Naive thymus-derived CD4-positive, alpha-beta T cell (primary cell): ENCODE results near the gene EID2B. TPM values are rescaled to one million over a fixed set of nuclear protein-coding genes. Genes with fewer than 3 reads are reported as not detected.

Experiments used
- ATAC-seq: fragments of 150-1000 bp; cut with Tn5 transposase; 2 replicates; pipeline ENCODE4 v1.10.0; 2021; ENCODE audit warnings: mild to moderate bottlenecking, moderate library complexity
- CTCF ChIA-PET: fragments of 350-600 bp; sonication (Branson Sonifier 250); formaldehyde crosslinking; loops from one replicate; lab custom pipeline; 2021; ENCODE audit warnings: antibody characterized with exemption; lab: Charles Lee
- POLR2A ChIA-PET: fragments of 350-600 bp; sonication (Branson Sonifier 250); formaldehyde crosslinking; loops from one replicate; lab custom pipeline; 2021; ENCODE audit warnings: antibody characterized with exemption, inconsistent platforms; lab: Charles Lee
- DNase-seq, 9 donors: peaks; one replicate each; pipeline versions ENCODE4 v3.0.0 to v3.0.0-alpha.2; 2020 to 2022; ENCODE audit warnings: mixed read lengths in 1 of 9
- H3K27ac ChIP-seq: one replicate; pipeline ENCODE4 v1.7.0; 2013; ENCODE audit warnings: mild to moderate bottlenecking, low read depth, low read length, moderate library complexity
- H3K27me3 ChIP-seq, 2 donors: one replicate each; pipeline ENCODE4 v1.7.0; 2013; ENCODE audit warnings: low read length in 2 of 2, mild to moderate bottlenecking in 2 of 2, moderate library complexity in 2 of 2; ENCODE audit not compliant: control insufficient read depth in 2 of 2, insufficient read depth in 2 of 2
- H3K36me3 ChIP-seq, 3 experiments: 1 replicate in 2 of 3; 2 replicates in 1 of 3; pipeline ENCODE4 v1.7.0; 2013; ENCODE audit warnings: low read length in 3 of 3, mild to moderate bottlenecking in 3 of 3, moderate library complexity in 1 of 3; ENCODE audit not compliant: insufficient read depth in 3 of 3, control insufficient read depth in 2 of 3
- H3K4me1 ChIP-seq, 2 donors: one replicate each; pipeline ENCODE4 v1.7.0; 2013; ENCODE audit warnings: low read length in 2 of 2, mild to moderate bottlenecking in 2 of 2, moderate library complexity in 1 of 2; ENCODE audit not compliant: control insufficient read depth in 2 of 2, insufficient read depth in 2 of 2
- H3K4me3 ChIP-seq: 2 replicates; pipeline ENCODE4 v1.7.0; 2013; ENCODE audit warnings: mild to moderate bottlenecking, low read length
- H3K9me3 ChIP-seq, 3 experiments: 1 replicate in 2 of 3; 2 replicates in 1 of 3; pipeline ENCODE4 v1.7.0; 2013; ENCODE audit warnings: low read length in 3 of 3; ENCODE audit not compliant: control insufficient read depth in 2 of 3
- H3K27ac Mint-ChIP-seq, 9 donors: one replicate each; pipeline ENCODE4 v1.8.0; 2020 to 2022; ENCODE audit warnings: mixed read lengths in 9 of 9, mild to moderate bottlenecking in 8 of 9, moderate library complexity in 5 of 9, inconsistent platforms in 2 of 9
- H3K27me3 Mint-ChIP-seq, 5 donors: one replicate each; pipeline ENCODE4 v1.8.0; 2021 to 2022; ENCODE audit warnings: mixed read lengths in 5 of 5, mild to moderate bottlenecking in 1 of 5
- H3K36me3 Mint-ChIP-seq, 5 donors: one replicate each; pipeline ENCODE4 v1.8.0; 2020 to 2022; ENCODE audit warnings: mixed read lengths in 5 of 5, mild to moderate bottlenecking in 3 of 5, inconsistent platforms in 1 of 5
- H3K4me1 Mint-ChIP-seq, 7 donors: one replicate each; pipeline ENCODE4 v1.8.0; 2020 to 2022; ENCODE audit warnings: mixed read lengths in 7 of 7, mild to moderate bottlenecking in 3 of 7, inconsistent platforms in 1 of 7
- H3K4me3 Mint-ChIP-seq, 10 donors: one replicate each; pipeline ENCODE4 v1.8.0; 2020 to 2022; ENCODE audit warnings: mild to moderate bottlenecking in 10 of 10, mixed read lengths in 10 of 10, moderate library complexity in 6 of 10, inconsistent platforms in 2 of 10
- H3K9me3 Mint-ChIP-seq, 11 donors: one replicate each; pipeline ENCODE4 v1.8.0; 2020 to 2022; ENCODE audit warnings: mixed read lengths in 11 of 11, mild to moderate bottlenecking in 4 of 11, inconsistent platforms in 1 of 11, moderate library complexity in 1 of 11
- intact Hi-C, 2 donors: fragments of 100-400 bp; cut with micrococcal nuclease; formaldehyde crosslinking; loops; one replicate each; pipeline ENCODE4 v1.15.1; 2023
- polyA plus RNA-seq, 2 donors: library from polyadenylated mRNA; unstranded; fragments of 300-500 nt; fragmentation: Illumina TruSeq; gene quantifications; one replicate each; pipeline ENCODE4 v1.2.3, GENCODE V29; 2021
- total RNA-seq, 6 experiments: library from RNA in 5 of 6; stranded (reverse) in 5 of 6; gene quantifications; 1 replicate in 5 of 6; 2 replicates in 1 of 6; pipeline ENCODE4 v1.2.3 and lab custom pipeline; 2021 to 2026

Gene EID2B
- total and polyA plus RNA-seq, 7 experiments from 2014 or later = 4.4 to 8.5 (median 6.3) TPM

DNA sequence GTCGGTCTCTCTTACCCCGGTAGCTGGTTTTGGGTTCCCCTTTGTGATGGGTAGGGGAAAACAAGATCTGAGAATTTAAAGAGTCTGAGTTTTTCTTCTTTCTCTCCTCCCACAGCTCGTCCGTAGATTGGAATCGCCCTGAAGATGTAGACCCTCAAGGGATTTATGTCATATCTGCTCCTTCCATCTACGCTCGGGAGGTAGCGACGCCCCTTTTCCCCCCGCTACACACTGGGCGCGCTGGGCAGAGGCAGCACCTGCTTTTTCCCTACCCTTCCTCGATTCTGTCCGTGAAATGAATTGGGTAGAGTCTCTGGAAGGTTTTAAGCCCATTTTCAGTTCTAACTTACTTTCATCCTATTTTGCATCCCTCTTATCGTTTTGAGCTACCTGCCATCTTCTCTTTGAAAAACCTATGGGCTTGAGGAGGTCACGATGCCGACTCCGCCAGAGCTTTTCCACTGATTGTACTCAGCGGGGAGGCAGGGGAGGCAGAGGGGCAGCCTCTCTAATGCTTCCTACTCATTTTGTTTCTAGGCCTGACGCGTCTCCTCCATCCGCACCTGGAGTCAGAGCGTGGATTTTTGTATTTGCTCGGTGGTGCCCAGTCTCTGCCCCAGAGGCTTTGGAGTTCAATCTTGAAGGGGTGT is 24.8 kb downstream of the EID2B start:
- peaks cover 0 to 7% of the 10 kb centered on the region in 2 donors for H3K27me3 ChIP-seq
- Mint-ChIP-seq H3K9me3 (peaks cover 0 to 6% (median 0%) of the 10 kb centered on the region in 11 donors), H3K4me3 (peak overlapping the region; percentile 70 to 83 (median 78)), H3K27ac (peak overlapping the region in 1 of 9 donors; percentile 13), H3K27me3 (peaks cover 33 to 58% (median 50%) of the 10 kb centered on the region in 5 donors), H3K36me3 (no peaks in the 10 kb centered on the region), H3K4me1 (peaks cover 14 to 28% (median 21%) of the 10 kb centered on the region in 7 donors)
- ChIA-PET CTCF (interaction anchor here (1.1 kb wide), 1 partner anchor 58 kb away, joined by 3 read pairs; no protein-coding TSS in a partner anchor), POLR2A (interaction anchor here (1.1 kb wide), 1 partner anchor 29 kb away, joined by 3 read pairs; no protein-coding TSS in a partner anchor)
- H3K4me1 ChIP-seq = peaks cover 4% of the 10 kb centered on the region in 2 donors
- DNase-seq = no peak
- intact Hi-C loops = no loop called here
- ATAC-seq = no peak
- H3K4me3 ChIP-seq = peak overlapping the region; percentile 52
- no peaks in the 10 kb centered on the region for H3K36me3 ChIP-seq
- H3K9me3 ChIP-seq = no peaks in the 10 kb centered on the region
- no peak overlapping the region for H3K27ac ChIP-seq

DNA sequence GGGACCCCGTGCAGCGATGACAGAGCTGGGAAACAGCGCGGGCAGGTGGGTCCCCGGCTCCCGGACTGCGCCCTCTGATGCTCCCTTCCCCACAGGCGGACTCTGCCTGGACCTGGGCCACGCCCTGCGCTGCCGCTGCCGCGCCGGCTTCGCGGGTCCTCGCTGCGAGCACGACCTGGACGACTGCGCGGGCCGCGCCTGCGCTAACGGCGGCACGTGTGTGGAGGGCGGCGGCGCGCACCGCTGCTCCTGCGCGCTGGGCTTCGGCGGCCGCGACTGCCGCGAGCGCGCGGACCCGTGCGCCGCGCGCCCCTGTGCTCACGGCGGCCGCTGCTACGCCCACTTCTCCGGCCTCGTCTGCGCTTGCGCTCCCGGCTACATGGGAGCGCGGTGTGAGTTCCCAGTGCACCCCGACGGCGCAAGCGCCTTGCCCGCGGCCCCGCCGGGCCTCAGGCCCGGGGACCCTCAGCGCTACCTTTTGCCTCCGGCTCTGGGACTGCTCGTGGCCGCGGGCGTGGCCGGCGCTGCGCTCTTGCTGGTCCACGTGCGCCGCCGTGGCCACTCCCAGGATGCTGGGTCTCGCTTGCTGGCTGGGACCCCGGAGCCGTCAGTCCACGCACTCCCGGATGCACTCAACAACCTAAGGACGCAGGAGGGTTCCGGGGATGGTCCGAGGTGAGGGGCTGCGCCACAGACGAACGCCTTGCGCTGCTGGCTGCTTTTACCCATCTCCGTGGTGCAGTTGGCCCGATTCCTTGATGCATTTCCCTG is 25.5 kb downstream of the EID2B start:
- DNase-seq (peak; percentile 15 to 70 (median 34)), ATAC-seq (peak; percentile 65)
- H3K27ac Mint-ChIP-seq = peak overlapping the region in 1 of 9 donors; percentile 66
- Histone ChIP-seq H3K9me3 (no peaks in the 10 kb centered on the region), H3K27me3 (peaks cover 0 to 7% of the 10 kb centered on the region in 2 donors), H3K4me1 (peaks cover 4% of the 10 kb centered on the region in 2 donors), H3K4me3 (peak overlapping the region; percentile 52), H3K27ac (no peak overlapping the region), H3K36me3 (no peaks in the 10 kb centered on the region)
- H3K4me3 Mint-ChIP-seq = peak overlapping the region; percentile 70 to 83 (median 80)
- intact Hi-C loops = no loop called here
- ChIA-PET CTCF (interaction anchor here (1.1 kb wide), 1 partner anchor 57 kb away, joined by 3 read pairs; no protein-coding TSS in a partner anchor), POLR2A (interaction anchor here (1.1 kb wide), 1 partner anchor 29 kb away, joined by 3 read pairs; no protein-coding TSS in a partner anchor)
- no peaks in the 10 kb centered on the region for H3K36me3 Mint-ChIP-seq
- H3K4me1 Mint-ChIP-seq = peaks cover 14 to 28% (median 21%) of the 10 kb centered on the region in 7 donors
- H3K9me3 Mint-ChIP-seq = peaks cover 0 to 6% (median 0%) of the 10 kb centered on the region in 11 donors
- H3K27me3 Mint-ChIP-seq = peaks cover 32 to 56% (median 50%) of the 10 kb centered on the region in 5 donors

GRCh38 chr19:39506598-39506943 is 26.1 kb downstream of the EID2B start:
- H3K27me3 ChIP-seq = peaks cover 0 to 7% of the 10 kb centered on the region in 2 donors
- H3K36me3 ChIP-seq = no peaks in the 10 kb centered on the region
- H3K9me3 ChIP-seq = no peaks in the 10 kb centered on the region
- peaks cover 0 to 6% (median 0%) of the 10 kb centered on the region in 11 donors for H3K9me3 Mint-ChIP-seq
- H3K27ac Mint-ChIP-seq = peak overlapping the region in 2 of 9 donors; percentile 55 to 66
- peak overlapping the region; percentile 43 to 82 (median 68) for H3K4me3 Mint-ChIP-seq
- DNase-seq = no peak
- peaks cover 34 to 55% (median 49%) of the 10 kb centered on the region in 5 donors for H3K27me3 Mint-ChIP-seq
- peaks cover 14 to 28% (median 21%) of the 10 kb centered on the region in 7 donors for H3K4me1 Mint-ChIP-seq
- ATAC-seq = no peak
- H3K4me1 ChIP-seq = peaks cover 4% of the 10 kb centered on the region in 2 donors
- intact Hi-C loops = no loop called here
- ChIA-PET POLR2A (interaction anchor here (1.1 kb wide), 1 partner anchor 30 kb away, joined by 3 read pairs; no protein-coding TSS in a partner anchor), CTCF (no interaction called here)
- H3K4me3 ChIP-seq = no peak overlapping the region
- H3K36me3 Mint-ChIP-seq = no peaks in the 10 kb centered on the region
- H3K27ac ChIP-seq = no peak overlapping the region

DNA sequence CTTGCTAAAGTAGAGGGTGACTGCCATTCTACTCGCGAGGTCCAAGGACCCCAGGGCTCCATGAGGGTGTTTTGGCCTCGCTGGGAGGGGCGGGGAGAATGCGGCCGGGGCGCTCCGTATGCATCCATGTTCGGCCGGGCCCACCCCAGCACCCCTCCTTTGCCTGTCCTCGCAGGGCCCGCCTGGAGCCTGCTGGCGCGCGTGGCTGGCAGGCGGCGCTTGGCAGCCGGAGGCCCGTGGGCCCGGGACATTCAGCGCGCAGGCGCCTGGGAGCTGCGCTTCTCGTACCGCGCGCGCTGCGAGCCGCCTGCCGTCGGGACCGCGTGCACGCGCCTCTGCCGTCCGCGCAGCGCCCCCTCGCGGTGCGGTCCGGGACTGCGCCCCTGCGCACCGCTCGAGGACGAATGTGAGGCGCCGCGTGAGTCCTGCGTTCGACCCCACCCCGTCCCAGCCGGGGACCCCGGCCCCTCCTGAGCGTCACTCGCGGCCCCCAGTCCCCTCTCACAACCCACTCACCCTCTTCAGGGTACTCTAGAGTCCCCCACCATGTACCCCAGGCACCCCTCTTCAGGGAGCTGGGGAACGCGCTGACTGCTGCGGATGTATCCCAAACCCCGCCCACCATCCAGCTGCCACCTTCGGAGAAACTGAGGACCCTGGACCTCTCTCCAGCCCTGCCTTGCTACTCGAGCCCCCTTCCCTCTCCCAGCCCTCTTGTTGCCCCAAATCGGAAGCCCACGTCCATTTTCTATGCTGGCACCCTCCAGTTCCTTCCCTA is 29.8 kb downstream of the EID2B start:
- Histone ChIP-seq H3K4me1 (peaks cover 11 to 21% of the 10 kb centered on the region in 2 donors), H3K9me3 (no peaks in the 10 kb centered on the region), H3K27me3 (peaks cover 12 to 19% of the 10 kb centered on the region in 2 donors), H3K4me3 (no peak overlapping the region), H3K36me3 (no peaks in the 10 kb centered on the region), H3K27ac (no peak overlapping the region)
- DNase-seq (peak; percentile 67 to 88 (median 78)), ATAC-seq (peak; percentile 94)
- Mint-ChIP-seq H3K27ac (peak overlapping the region in 3 of 9 donors; percentile 48 to 71 (median 66)), H3K27me3 (peaks cover 55 to 73% (median 62%) of the 10 kb centered on the region in 5 donors), H3K36me3 (peaks cover 0 to 5% (median 0%) of the 10 kb centered on the region in 5 donors), H3K4me1 (peaks cover 26 to 38% (median 35%) of the 10 kb centered on the region in 7 donors), H3K9me3 (peaks cover 0 to 6% (median 0%) of the 10 kb centered on the region in 11 donors), H3K4me3 (peak overlapping the region in 5 of 10 donors; percentile 4 to 48 (median 16))
- CTCF ChIA-PET = interaction anchor here (0.6 to 1.2 kb wide), 6 partner anchors 13 to 467 kb away, joined by 3 to 5 read pairs (median 3); no protein-coding TSS in a partner anchor
- POLR2A ChIA-PET = interaction anchor here (0.6 to 1.2 kb wide), 3 partner anchors 9 to 40 kb away, joined by 4 to 5 read pairs (median 5); no protein-coding TSS in a partner anchor
- intact Hi-C loops = loop anchor here in 1 of 2 donors (1.0 to 2.0 kb wide), 2 partner anchors 58 to 63 kb away; partner anchors contain the start of gene SUPT5H

DNA sequence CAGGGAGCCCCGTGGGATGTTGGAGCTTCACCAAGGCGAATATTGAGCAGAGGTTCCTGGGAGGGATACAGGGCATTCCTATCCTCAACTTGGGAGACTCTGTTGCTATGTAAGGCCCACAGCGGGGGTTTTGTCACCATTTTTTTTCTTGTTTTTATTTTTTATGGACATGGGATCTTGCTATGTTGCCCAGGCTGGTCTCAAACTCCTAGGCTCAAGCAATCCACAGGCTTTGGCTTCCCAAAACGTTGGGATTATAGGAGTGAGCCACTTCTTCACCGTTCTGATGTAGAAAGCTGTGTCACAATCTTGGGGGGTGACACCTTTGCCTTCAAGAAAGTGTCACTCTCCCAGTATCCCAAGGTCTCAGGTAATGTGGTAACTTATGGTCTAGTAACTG is 31.3 kb downstream of the EID2B start:
- H3K27me3 Mint-ChIP-seq = peaks cover 54 to 75% (median 61%) of the 10 kb centered on the region in 5 donors

More for the DNA sequence above, 31.3 kb downstream of the EID2B start:
- Histone ChIP-seq H3K4me1 (peaks cover 6 to 20% of the 10 kb centered on the region in 2 donors), H3K4me3 (no peak overlapping the region), H3K9me3 (no peaks in the 10 kb centered on the region), H3K27me3 (peaks cover 12 to 16% of the 10 kb centered on the region in 2 donors), H3K36me3 (no peaks in the 10 kb centered on the region), H3K27ac (no peak overlapping the region)
- no peak for ATAC-seq
- DNase-seq = no peak
- ChIA-PET POLR2A (interaction anchor here (0.7 kb wide), 1 partner anchor 66 kb away, joined by 5 read pairs; the partner anchor contains the start of gene RPS16), CTCF (no interaction called here)
- Mint-ChIP-seq H3K36me3 (peaks cover 0 to 5% (median 0%) of the 10 kb centered on the region in 5 donors), H3K4me3 (no peak overlapping the region), H3K9me3 (peaks cover 0 to 5% (median 0%) of the 10 kb centered on the region in 11 donors), H3K4me1 (peaks cover 18 to 35% (median 27%) of the 10 kb centered on the region in 7 donors), H3K27ac (no peak overlapping the region)
- intact Hi-C loops = no loop called here
